Suppressor macrophage treated with lipopolysaccharide for 4 hours (primary cell): ENCODE data around the gene ATP4B.

Experiments used
- DNase-seq: peaks from one replicate; pipeline ENCODE4 v3.0.0-alpha.2; 2020

The ATP4B gene

GRCh38 chr13:113656003-113656588 lies 1.9 kb downstream of the ATP4B start:
- DNase-seq, result no peak

GRCh38 chr13:113655346-113656002 lies 2.5 kb downstream of the ATP4B start:
- no peak for DNase-seq

GRCh38 chr13:113654591-113655345 lies 3.2 kb downstream of the ATP4B start:
- DNase-seq, result no peak

DNA sequence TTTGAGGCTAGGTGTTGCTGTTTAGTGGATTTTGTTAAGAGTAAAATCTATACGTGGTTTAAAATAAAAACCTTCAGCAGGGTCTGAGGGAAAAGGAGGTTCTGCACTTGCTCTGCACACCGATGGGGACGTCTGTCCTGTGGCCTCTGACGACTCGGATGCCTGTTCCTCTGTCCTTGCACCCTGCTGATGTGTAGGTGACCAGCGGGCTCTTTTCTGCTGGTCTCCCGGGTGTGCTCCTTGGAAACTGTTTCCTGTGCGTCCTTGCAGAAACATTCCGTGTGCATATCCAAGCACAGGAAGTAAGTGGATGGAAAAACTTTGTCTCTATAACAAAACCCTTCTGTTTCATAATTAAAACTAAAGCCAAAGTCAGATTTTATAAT lies 3.8 kb downstream of the ATP4B start:
- no peak for DNase-seq

- no peak for DNase-seq
These were observed 4.5 kb downstream of the ATP4B start for GRCh38 chr13:113653264-113654174.

DNA sequence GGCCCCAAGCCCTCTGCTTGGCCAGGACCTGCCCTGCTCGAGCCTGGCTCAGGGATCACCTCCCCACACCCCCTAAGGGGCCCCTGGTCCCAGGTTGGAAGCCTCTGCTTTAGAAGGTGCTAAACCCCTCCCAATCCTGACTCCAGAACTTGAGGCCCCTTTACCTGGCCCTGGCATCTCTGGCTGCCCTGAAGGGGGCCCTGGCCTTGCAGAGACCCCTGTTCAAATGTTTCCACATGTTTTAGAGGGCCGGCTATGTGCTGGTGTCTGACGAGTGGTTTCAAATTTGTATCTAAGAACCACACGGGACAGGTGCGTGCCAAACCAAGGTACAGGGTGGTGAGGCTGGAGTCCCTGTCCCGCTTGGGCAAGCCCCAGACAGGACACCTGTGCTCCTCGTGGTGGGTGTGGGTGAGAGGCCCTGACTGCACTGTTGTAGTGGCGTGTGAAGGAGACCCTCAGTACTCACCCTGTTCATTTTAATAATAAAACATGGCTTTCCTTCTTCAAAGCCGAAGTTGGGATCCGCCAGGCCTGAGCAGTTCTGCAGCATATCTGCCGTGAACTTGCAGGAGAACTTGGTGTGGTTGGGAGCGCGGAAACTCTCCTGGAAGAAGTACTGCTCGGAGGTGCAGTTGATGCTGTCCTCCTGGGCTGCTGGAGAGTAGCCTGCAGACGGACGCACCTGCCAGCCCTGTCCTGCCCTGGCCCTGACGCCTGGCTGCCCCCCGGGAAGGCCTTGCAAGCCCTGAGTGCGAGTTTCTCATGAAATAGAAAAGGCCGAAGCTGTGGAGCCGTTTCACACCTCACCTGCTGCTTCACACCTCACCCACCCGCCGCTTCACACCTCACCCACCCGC lies 5.4 kb downstream of the ATP4B start:
- DNase-seq, result no peak

GRCh38 chr13:113651511-113652403 lies 6.2 kb downstream of the ATP4B start:
- no peak for DNase-seq

DNA sequence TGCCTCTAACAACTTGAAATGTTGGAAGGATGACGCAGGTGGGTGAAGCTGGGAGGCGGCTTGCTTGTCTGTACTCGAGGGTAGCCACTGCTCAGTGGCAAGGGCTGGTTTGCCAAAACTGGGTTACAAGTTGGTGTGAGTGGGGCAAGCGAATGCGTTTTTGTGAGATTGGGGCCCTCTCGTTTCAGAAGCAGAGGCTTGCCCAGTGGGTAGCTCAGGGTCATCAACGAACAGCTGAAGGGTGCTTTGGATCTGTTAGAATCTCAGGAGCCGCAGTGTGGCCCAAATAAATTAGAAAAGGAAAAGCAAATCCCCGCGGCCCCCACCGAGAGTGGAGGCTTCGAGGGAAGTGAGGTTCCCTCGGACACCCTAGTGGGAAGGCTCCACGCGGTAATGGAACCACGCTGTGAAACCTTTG lies 7.3 kb downstream of the ATP4B start:
- no peak for DNase-seq

GRCh38 chr13:113650275-113650674 lies 7.7 kb downstream of the ATP4B start:
- no peak for DNase-seq

DNA sequence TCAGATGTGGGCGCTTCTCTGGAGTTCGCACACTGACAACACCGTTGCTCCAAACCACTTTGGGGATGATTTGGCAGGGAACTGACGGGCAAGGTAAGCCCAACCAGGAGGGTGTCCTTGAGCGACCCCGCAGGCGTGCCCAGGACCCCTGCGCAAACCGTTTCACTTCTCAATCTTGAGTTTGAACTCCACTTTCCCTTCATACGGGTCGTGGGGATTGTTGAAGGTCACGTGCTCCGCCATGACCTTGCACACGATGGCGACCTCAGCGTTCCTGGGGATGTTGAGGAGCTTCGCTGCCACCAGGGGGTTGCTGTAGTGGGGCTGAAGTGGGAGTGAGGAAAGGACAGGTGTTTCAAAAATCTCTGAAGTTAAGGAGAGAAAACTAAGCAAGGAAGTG lies 8.8 kb downstream of the ATP4B start:
- DNase-seq, result no peak

GRCh38 chr13:113648216-113648610 lies 9.8 kb downstream of the ATP4B start:
- DNase-seq, result no peak

DNA sequence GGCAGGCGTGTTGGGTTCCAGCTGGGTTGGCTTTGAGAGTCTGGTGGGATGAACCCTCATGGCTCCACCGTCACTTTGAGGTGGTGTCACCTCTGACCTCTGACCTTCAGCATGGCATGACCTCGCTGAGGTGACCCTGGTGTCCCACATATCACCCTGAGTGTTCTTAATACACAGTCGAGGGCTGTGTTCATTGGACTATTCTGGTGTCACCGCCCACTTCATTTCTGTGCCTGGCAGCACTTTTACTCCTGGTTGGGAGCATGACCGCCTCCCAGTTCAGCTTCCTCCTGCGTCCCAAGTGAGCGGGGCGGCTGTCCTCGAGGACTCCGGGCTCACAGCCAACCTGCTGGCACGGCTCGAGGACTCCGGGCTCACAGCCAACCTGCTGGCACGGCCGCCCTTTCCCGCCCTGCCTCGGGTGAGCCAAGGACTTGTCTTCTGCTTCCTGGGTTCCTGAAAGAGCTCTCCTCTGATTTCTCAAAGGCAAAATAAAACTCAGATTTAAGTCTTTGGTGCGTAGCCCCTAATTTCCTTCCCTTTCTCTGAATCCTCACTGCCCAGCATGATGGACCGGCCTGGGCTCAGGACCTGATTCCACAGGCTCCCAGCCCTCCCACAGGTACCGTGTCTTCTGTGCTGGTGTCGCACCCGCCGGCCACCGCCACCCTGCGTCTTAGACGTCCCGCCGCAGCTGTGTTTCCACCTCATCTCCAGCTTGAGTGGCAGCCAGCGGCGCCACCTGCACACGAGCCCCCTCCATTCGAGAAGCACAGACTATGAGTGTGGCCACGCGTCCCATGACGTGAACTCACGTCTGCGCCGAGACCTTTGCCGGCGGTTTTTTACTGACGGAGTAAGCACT lies 10.4 kb downstream of the ATP4B start:
- DNase-seq, result peak; percentile 13

DNA sequence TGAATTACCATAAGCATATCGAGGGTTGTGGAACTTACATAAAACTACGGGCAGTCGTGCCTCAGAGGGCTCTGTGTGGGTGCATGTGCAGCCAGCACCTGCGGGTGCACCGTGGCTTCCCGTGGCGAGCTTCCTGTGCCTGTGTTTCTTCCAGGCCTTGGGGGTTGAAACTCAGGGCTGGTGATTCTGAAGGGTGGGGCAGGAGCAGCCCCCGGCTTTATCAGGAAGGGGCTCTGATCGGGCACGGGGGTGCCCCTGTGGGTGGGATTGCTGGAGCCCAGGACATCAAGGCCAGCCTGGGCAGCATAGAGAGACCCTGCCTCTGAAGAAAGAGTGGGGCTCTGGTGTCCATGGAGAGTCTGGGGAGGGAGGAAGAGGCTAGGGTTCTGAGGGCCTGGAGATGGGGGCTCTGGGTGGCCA lies 11.1 kb downstream of the ATP4B start:
- no peak for DNase-seq

DNA sequence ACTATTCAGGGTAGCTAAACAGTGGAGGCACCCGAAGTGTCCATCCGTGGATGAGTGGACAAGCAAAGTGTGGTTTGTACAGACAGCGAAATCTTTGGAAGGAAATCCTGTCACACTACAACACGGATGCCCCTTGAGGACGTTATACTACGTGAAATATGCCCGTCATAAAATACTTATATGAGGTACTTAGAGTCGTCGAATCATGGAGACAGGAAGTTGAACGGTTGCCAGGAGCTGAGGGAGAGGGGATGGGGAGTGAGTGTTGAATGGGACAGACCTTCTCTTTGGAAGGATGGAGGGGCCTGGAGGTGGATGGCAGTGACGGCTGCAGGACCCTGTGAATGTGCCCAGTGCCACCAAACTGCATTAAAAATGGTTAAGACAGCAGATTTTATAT lies 11.6 kb downstream of the ATP4B start:
- no peak for DNase-seq

- no peak for DNase-seq
These were observed 12.7 kb downstream of the ATP4B start for GRCh38 chr13:113645329-113645728.

DNA sequence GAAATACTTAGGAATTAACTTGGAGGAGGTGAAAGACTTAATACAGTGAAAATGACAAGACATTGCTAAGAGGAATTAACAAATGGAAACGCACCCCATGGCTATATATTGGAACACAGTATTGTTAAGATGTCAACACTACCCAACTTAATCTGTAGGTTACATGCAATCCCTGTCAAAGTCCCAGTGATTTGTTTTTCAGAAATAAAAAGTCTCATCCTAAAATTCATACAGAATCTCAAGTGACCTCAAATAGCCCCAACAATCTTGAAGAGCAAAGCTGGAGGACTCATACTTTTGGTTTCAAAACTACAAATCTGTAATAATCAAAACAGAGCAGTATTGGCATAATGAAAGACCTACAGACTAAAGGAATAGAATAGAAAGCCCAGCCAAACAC lies 13.2 kb downstream of the ATP4B start:
- DNase-seq, result no peak

DNA sequence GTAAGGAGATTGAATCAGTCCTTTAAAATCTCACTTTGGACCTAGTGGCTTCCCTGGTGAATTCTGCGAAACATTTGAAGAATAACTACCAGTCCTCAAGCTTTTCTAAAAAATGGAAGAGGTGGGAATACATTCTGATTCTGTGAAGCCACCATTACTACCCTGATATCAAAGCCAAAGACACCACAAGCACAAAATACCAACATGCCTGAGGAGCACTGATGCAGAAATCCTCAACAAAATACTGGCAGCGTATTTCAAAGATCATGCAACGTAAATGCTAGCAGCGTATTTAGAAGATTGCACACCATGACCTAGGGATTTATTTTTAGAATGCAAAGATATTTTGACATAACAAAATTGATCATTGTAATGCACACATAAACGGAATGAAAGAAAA lies 14.4 kb downstream of the ATP4B start:
- no peak for DNase-seq

DNA sequence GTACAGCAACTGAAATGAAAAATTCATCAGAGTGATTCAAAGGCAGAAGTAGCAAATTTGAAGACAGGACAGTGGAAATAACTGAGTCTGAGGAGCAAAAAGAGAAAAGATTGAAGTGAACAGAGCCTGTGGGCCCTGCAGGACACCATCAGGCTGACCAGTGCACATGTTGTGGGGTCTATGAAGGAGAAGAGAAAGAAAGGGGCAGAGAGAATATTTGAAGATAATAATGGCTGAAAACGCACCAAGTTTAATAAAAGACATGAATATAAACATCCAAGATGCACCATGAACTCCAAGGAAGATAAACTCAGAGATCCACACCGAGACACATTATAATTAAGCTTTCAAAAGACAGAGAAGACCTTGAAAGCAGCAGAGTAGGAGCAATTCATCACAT lies 15.4 kb downstream of the ATP4B start:
- DNase-seq, result no peak

- DNase-seq, result no peak
These were observed 16.6 kb downstream of the ATP4B start for GRCh38 chr13:113641426-113641825.

GRCh38 chr13:113639616-113640262 lies 18.3 kb downstream of the ATP4B start:
- DNase-seq, result no peak
